ENCODE measurements around the gene DRAM2.

DRAM2 gene

DNA sequence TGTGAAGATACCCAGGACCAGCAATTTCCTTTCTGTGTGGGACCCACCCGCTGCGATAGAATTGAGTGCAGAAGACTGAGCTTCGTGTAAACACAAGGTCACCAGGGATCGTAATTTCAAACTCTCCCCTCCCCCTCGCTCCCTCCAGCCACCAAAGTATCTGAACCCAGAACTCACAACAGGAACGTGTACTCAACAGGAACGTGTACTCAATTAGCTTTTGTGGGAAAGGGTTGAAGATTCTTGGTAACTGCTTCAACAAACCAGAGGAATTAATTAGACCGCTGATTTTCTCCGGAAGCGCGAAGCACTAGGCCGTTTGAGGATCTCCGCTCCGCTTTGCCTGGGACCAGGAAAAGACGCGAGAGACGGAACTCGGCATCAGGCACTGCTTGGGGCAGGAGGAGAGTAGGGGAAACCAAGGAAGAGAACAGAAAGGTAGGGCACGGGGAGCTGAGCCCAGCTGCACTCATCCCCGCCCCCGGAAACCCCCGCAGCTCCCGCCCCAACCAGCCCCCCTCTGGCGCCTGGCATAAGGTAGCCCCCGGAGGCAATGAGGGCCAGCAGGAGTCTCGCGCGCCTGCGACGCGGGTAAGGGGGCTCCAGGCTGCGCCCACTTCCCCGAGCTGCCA lies 453 bp downstream of the DRAM2 start:
- TF ChIP-seq POLR2AphosphoS5 (IDR thresholded peaks at IDR 0.05; ENCODE audit: low read depth, low read length): no peak
- TF ChIP-seq, protein P1, sequence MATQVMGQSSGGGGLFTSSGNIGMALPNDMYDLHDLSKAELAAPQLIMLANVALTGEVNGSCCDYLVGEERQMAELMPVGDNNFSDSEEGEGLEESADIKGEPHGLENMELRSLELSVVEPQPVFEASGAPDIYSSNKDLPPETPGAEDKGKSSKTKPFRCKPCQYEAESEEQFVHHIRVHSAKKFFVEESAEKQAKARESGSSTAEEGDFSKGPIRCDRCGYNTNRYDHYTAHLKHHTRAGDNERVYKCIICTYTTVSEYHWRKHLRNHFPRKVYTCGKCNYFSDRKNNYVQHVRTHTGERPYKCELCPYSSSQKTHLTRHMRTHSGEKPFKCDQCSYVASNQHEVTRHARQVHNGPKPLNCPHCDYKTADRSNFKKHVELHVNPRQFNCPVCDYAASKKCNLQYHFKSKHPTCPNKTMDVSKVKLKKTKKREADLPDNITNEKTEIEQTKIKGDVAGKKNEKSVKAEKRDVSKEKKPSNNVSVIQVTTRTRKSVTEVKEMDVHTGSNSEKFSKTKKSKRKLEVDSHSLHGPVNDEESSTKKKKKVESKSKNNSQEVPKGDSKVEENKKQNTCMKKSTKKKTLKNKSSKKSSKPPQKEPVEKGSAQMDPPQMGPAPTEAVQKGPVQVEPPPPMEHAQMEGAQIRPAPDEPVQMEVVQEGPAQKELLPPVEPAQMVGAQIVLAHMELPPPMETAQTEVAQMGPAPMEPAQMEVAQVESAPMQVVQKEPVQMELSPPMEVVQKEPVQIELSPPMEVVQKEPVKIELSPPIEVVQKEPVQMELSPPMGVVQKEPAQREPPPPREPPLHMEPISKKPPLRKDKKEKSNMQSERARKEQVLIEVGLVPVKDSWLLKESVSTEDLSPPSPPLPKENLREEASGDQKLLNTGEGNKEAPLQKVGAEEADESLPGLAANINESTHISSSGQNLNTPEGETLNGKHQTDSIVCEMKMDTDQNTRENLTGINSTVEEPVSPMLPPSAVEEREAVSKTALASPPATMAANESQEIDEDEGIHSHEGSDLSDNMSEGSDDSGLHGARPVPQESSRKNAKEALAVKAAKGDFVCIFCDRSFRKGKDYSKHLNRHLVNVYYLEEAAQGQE (IDR thresholded peaks at IDR 0.05; ENCODE audit: insufficient read depth in 1 of 2, low read depth in 2 of 2, low read length in 2 of 2): no peak
- no peak for TF ChIP-seq TAF1 (IDR thresholded peaks at IDR 0.05; ENCODE audit: borderline replicate concordance, insufficient read depth, low read length)
- no peak; the same call in 1 of the 2 replicates for TF ChIP-seq SIN3A (IDR thresholded peaks at IDR 0.05; ENCODE audit: borderline replicate concordance, insufficient read depth, low read length)

DNA sequence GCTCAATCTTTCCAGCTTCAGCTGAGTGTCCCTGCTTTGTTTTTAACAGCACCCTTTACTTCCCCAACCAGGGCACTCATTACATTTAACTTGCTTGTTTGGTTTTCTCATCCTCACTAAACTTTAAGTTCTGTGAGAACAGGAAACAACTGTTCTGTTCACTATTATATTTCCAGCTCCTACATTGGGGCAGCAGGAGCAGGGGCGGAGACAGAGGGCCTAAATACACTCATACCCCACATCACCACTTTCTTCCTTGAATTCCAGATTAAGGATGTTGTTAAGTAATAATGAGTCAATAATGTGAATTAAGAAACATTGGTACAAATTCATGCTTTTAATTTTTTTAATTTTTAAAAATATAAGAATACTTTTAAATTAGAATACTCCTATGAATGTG lies 6.0 kb downstream of the DRAM2 start:
- TF ChIP-seq, protein P1 (IDR thresholded peaks at IDR 0.05; ENCODE audit: insufficient read depth in 1 of 2, low read depth in 2 of 2, low read length in 2 of 2): no peak
- TF ChIP-seq SIN3A (IDR thresholded peaks at IDR 0.05; ENCODE audit: borderline replicate concordance, insufficient read depth, low read length) (no peak), FOXP2 (optimal IDR thresholded peaks at IDR 0.05; ENCODE audit: borderline replicate concordance, extremely low read depth, extremely low read length, insufficient read depth) (no peak), TAF1 (IDR thresholded peaks at IDR 0.05; ENCODE audit: borderline replicate concordance, insufficient read depth, low read length) (no peak), POLR2AphosphoS5 (IDR thresholded peaks at IDR 0.05; ENCODE audit: low read depth, low read length) (no peak)

DNA sequence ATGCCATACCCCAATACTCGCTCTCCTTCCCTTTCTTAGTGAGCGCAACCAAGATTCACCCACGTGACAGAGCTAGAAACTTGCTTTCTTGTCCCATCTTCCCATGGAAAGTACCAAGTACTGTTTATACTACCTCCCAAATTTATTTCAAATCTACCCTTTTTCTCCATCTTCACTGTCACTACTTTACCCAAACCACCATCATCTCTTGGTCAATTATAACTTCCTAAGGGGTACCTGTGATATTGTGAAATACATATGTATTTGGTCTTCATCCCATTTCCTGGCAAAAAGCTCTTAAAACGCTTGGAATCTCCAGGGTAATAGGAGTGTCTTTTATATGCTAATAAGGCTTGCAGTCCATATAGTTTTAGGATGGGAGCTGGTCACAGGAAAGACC lies 8.2 kb downstream of the DRAM2 start:
- TF ChIP-seq, protein P1 (IDR thresholded peaks at IDR 0.05; ENCODE audit: insufficient read depth in 1 of 2, low read depth in 2 of 2, low read length in 2 of 2): no peak
- TF ChIP-seq FOXP2 (optimal IDR thresholded peaks at IDR 0.05; ENCODE audit: borderline replicate concordance, extremely low read depth, extremely low read length, insufficient read depth) (no peak), TAF1 (IDR thresholded peaks at IDR 0.05; ENCODE audit: borderline replicate concordance, insufficient read depth, low read length) (no peak), POLR2AphosphoS5 (IDR thresholded peaks at IDR 0.05; ENCODE audit: low read depth, low read length) (no peak), SIN3A (IDR thresholded peaks at IDR 0.05; ENCODE audit: borderline replicate concordance, insufficient read depth, low read length) (no peak)

DNA sequence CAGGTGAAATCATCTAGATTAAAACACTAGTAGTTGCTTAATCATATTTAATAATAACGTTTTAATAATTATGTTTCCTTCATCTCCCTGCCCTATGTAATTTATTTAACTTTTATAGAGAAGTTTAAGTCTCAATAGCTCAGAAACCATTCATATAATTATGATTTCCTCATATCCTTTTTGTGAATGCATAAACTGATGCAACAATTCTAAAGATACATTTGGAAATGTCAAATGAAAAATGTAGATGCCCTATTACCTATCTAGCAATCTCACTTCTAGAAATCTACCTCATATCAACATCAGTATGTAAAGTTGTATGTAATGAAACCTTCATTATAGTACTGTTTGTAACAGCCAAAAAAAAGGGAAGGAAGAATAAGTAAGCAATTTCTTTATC lies 10.5 kb downstream of the DRAM2 start:
- TF ChIP-seq TAF1 (IDR thresholded peaks at IDR 0.05; ENCODE audit: borderline replicate concordance, insufficient read depth, low read length) (no peak), FOXP2 (optimal IDR thresholded peaks at IDR 0.05; ENCODE audit: borderline replicate concordance, extremely low read depth, extremely low read length, insufficient read depth) (no peak), POLR2AphosphoS5 (IDR thresholded peaks at IDR 0.05; ENCODE audit: low read depth, low read length) (no peak), SIN3A (IDR thresholded peaks at IDR 0.05; ENCODE audit: borderline replicate concordance, insufficient read depth, low read length) (no peak)
- TF ChIP-seq, protein P1 (IDR thresholded peaks at IDR 0.05; ENCODE audit: insufficient read depth in 1 of 2, low read depth in 2 of 2, low read length in 2 of 2): no peak
